ENCODE data around the gene GABBR2. TPM values are rescaled to one million over a fixed set of nuclear protein-coding genes. Genes with fewer than 3 reads are reported as not detected.

Gene GABBR2
- total RNA-seq, 2 donors from 2014 or later: not detected

DNA sequence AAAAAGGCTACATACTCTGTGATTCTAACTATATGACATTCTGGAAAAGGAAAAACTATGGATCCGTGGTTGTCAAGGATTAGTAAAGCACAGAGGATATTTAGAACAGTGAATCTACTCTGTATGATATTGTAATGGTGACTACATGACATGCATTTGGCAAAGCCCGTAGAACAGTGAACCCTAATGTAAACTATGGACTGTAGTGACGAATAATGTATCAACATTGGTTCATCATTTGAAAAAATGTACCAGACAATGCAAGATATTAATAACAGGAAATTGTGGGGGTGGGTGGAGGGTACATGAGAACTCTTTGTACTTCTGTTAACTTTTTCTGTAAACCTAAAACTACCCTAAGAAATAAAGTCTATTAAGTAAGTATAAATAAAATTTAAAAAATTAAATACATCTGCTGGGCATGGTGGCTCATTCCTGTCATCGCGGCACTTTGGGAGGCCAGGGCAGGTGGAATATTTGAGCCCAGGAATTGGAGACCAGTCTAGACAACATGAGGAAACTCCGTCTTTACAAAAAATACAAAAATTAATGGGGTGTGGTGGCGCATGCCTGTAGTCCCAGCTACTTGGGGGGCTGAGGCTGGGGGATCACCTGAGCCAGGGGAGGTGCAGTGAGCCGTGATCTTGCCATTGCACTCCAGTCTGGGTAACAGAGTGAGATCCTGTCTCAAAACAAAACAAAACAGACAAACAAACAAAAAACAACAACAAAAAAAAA, 351.6 kb downstream of the GABBR2 start:
- H3K4me3 ChIP-seq: no peak overlapping the region
- H3K27me3 ChIP-seq: no peaks in the 10 kb centered on the region
- no peak for DNase-seq
- H3K4me1 ChIP-seq: no peaks in the 10 kb centered on the region
- ATAC-seq: no peak
- intact Hi-C loops (cut with DNase I): no loop called here
- WGBS, 2 donors: 85% methylated on average over 8 of the region's 8 CpGs
- H3K9me3 ChIP-seq: no peaks in the 10 kb centered on the region
- no peaks in the 10 kb centered on the region for H3K36me3 ChIP-seq (replicated peaks in 1 of 2; ENCODE audit: insufficient read depth in 1 of 2, low read depth in 2 of 2)
- H3K27ac ChIP-seq: no peak overlapping the region
- TF ChIP-seq POLR2A (IDR thresholded peaks at IDR 0.05): no peak
- TF ChIP-seq, protein P1, sequence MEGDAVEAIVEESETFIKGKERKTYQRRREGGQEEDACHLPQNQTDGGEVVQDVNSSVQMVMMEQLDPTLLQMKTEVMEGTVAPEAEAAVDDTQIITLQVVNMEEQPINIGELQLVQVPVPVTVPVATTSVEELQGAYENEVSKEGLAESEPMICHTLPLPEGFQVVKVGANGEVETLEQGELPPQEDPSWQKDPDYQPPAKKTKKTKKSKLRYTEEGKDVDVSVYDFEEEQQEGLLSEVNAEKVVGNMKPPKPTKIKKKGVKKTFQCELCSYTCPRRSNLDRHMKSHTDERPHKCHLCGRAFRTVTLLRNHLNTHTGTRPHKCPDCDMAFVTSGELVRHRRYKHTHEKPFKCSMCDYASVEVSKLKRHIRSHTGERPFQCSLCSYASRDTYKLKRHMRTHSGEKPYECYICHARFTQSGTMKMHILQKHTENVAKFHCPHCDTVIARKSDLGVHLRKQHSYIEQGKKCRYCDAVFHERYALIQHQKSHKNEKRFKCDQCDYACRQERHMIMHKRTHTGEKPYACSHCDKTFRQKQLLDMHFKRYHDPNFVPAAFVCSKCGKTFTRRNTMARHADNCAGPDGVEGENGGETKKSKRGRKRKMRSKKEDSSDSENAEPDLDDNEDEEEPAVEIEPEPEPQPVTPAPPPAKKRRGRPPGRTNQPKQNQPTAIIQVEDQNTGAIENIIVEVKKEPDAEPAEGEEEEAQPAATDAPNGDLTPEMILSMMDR (IDR thresholded peaks at IDR 0.05): no peak

DNA sequence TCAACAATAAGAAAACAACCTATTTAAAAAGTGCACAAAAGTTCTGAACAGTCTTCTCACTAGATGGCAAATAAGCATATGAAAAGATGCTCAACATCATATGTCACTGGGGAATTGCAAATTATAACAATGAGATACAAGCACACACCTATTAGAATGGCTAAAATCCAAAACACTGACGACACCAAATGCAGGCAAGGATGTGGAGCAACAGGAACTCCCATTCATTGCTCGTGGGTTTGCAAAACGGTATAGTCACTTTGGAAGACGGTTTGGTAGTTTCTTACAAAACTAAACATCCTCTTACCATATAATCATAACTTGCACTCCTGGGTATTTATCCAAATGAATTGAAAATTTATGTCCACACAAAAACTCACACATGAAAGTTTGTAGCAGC, 352.4 kb downstream of the GABBR2 start:
- intact Hi-C loops (cut with DNase I): no loop called here
- DNase-seq: no peak
- no peaks in the 10 kb centered on the region for H3K4me1 ChIP-seq
- no peak overlapping the region for H3K4me3 ChIP-seq
- no peak overlapping the region for H3K27ac ChIP-seq
- H3K9me3 ChIP-seq: no peaks in the 10 kb centered on the region
- TF ChIP-seq, protein P1 (IDR thresholded peaks at IDR 0.05): no peak
- no peak for TF ChIP-seq POLR2A (IDR thresholded peaks at IDR 0.05)
- H3K27me3 ChIP-seq: no peaks in the 10 kb centered on the region
- WGBS, 2 donors: 84 to 92% methylated on average over 4 of the region's 4 CpGs
- no peaks in the 10 kb centered on the region for H3K36me3 ChIP-seq (replicated peaks in 1 of 2; ENCODE audit: insufficient read depth in 1 of 2, low read depth in 2 of 2)
- ATAC-seq: no peak

DNA sequence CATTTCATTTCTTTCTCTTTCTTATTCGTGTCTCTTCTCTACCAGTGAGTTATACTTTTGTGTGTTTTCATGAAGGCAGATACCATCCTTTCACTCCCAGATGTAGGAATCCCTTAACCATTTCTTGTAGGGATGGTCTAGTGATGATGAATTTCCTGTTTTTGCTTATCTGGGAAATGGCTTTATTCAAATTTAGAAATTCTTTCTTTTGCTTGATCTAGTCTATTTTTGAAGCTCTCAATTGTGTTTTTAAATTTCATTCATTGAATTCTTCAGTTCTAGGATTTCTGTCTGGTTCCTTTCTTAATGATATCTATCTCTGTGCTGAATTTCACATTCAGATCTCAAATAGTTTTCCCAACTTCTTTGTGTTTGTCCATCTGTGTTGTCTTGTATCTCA, 357.4 kb downstream of the GABBR2 start:
- ATAC-seq: no peak
- TF ChIP-seq POLR2A (IDR thresholded peaks at IDR 0.05): no peak
- TF ChIP-seq, protein P1 (IDR thresholded peaks at IDR 0.05): no peak
- no peak overlapping the region for H3K4me3 ChIP-seq
- no peaks in the 10 kb centered on the region for H3K9me3 ChIP-seq
- H3K36me3 ChIP-seq (replicated peaks in 1 of 2; ENCODE audit: insufficient read depth in 1 of 2, low read depth in 2 of 2): no peaks in the 10 kb centered on the region
- no peaks in the 10 kb centered on the region for H3K27me3 ChIP-seq
- intact Hi-C loops (cut with DNase I): no loop called here
- no peak overlapping the region for H3K27ac ChIP-seq
- WGBS, 2 donors: 0% methylated on average over 1 of the region's 1 CpG
- no peaks in the 10 kb centered on the region for H3K4me1 ChIP-seq
- no peak for DNase-seq

DNA sequence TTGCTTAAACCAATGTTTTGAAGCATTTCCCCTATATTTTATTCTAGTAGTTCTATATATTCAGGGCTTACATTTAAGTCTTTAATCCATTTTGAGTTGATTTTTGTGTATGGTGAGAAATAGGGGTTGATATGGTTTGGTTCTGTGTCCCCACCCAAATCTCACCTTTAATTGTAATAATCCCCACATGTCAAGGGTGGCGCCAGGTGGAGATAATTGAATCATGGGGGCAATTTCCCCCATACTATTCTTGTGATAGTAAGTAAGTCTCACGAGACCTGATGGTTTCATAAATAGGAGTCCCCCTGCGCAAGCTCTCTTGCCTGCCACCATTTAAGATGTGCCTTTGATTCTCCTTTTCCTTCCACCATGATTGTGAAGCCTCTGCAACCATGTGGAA, 361.1 kb downstream of the GABBR2 start:
- Histone ChIP-seq H3K9me3 (no peaks in the 10 kb centered on the region), H3K4me1 (no peaks in the 10 kb centered on the region), H3K27ac (no peak overlapping the region), H3K36me3 (replicated peaks in 1 of 2; ENCODE audit: insufficient read depth in 1 of 2, low read depth in 2 of 2) (no peaks in the 10 kb centered on the region), H3K27me3 (no peaks in the 10 kb centered on the region), H3K4me3 (no peak overlapping the region)
- ATAC-seq: no peak
- intact Hi-C loops (cut with DNase I): no loop called here
- WGBS, 2 donors: 86 to 93% methylated on average over 3 of the region's 3 CpGs
- TF ChIP-seq POLR2A (IDR thresholded peaks at IDR 0.05): no peak
- no peak for DNase-seq

DNA sequence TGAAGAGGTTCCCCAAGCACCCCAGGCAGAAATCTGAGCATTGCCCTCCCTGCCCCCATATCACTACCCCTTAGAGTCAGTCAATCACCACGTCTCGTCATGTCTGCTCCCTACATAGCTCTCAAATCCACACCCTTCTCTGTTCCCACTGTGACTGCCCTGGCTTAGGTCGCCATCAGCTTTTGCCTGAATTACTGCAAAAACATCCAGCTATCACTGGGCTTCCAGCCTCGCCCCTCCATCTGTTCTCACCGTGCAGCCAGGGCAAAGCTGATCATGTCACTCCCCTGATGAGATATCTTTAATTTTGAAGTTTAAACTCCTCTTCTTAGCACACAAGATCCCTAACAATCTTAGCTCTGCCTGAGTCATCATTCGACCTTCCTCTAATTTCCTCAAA, 363.7 kb downstream of the GABBR2 start:
- Histone ChIP-seq H3K4me1 (no peaks in the 10 kb centered on the region), H3K9me3 (no peaks in the 10 kb centered on the region), H3K4me3 (no peak overlapping the region), H3K36me3 (replicated peaks in 1 of 2; ENCODE audit: insufficient read depth in 1 of 2, low read depth in 2 of 2) (no peaks in the 10 kb centered on the region), H3K27me3 (no peaks in the 10 kb centered on the region), H3K27ac (no peak overlapping the region)
- 62 to 71% methylated on average over 6 of the region's 6 CpGs for WGBS, 2 donors
- ATAC-seq: no peak
- intact Hi-C loops (cut with DNase I): no loop called here
- TF ChIP-seq, protein P1 (IDR thresholded peaks at IDR 0.05): no peak
- no peak for TF ChIP-seq POLR2A (IDR thresholded peaks at IDR 0.05)
- no peak for DNase-seq
